A549 treated with Hydrocortisone at 1 μM for 4 hours (cell line): ENCODE measurements around the gene CGB5. TPM values are rescaled to one million over a fixed set of nuclear protein-coding genes. Genes with fewer than 3 reads are reported as not detected.

ENCODE experiments used
- total RNA-seq: library from RNA; stranded (reverse); fragments of 200-300 nt; extraction: Qiagen RNA extraction; gene quantifications from 5 replicates; pipeline ENCODE4 v1.2.3, GENCODE V29; 2022

CGB5 gene
- total RNA-seq, result 0.21 to 0.49 TPM (median 0.23 TPM) in 5 replicates

DNA sequence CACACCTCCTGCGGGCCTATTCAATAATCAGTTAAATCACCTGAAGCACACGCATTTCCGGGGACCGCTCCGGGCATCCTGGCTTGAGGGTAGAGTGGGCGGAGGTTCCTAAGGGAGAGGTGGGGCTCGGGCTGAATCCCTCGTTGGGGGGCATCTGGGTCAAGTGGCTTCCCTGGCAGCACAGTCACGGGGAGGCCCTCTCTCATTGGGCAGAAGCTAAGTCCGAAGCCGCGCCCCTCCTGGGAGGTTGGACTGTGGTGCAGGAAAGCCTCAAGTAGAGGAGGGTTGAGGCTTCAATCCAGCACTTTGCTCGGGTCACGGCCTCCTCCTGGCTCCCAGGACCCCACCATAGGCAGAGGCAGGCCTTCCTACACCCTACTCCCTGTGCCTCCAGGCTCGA, at the start of gene CGB5:
CGB5 (plus strand) TSS at position 301 of the 400 bp plus-strand sequence. CDS start 362 bp downstream, outside the sequence.

DNA sequence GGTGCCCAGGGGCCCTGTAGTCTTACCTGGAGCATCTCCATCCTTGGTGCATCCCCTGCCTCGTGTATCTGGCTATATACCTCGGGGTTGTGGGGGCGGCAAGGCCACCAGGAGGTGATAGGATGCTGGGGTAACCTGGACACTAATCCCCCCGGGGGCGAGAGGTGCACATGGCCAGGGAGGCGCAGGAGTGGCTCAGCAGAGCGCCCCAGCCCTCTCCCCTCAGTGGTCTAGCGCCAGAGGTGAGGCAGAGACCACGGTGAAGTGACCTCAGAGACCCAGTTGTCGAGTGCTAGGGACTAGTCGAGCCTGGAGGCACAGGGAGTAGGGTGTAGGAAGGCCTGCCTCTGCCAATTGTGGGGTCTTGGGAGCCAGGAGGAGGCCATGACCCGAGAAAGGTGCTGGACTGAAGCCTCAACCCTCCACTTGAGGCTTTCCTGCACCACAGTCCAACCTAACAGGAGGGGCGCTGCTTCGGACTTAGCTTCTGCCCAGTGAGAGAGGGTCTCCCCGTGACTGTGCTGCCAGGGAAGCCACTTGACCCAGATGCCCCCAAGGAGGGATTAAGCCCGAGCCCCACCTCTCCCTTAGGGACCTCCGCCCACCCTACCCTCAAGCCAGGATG, 26.5 kb upstream of the CGB5 start, which contains the start of gene LHB:
LHB (minus strand) TSS at position 51 of the 625 bp plus-strand sequence; CDS start at position 41, 10 bp downstream.

GRCh38 chr19:49024233-49024632, 19.4 kb upstream of the CGB5 start, which contains the start of gene CGB3:
TSS of gene CGB3 (minus strand) at chr19:49024333. CDS start at chr19:49023971, 362 bp downstream.

DNA sequence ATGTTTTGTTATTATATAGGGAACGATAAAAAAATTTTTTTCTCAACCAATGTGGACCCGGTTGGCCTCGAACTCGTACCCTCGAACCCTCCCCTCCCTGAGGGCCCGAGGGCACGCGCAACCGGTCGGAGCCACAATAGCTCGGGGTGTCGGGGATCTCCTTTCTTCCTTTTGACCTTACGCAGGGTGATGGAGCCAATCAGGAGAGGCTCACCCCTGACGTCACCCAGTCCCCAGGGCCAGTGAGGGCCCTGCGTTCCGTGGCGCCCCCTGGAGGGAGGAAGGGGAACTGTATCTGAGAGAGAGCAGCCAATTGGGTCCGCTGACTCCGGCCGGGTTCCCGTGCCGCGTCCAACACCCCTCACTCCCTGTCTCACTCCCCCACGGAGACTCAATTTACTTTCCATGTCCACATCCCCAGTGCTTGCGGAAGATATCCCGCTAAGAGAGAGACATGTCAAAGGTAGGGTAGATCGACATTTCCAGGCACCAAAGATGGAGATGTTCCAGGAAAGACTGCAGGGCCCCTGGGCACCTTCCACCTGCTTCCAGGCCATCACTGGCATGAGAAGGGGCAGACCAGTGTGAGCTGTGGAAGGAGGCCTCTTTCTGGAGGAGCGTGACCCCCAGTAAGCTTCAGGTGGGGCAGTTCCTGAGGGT, 11.9 kb upstream of the CGB5 start, which contains the start of gene CGB2:
CGB2 (plus strand) TSS at position 249 of the 660 bp plus-strand sequence; CDS start at position 455, 206 bp downstream.

DNA sequence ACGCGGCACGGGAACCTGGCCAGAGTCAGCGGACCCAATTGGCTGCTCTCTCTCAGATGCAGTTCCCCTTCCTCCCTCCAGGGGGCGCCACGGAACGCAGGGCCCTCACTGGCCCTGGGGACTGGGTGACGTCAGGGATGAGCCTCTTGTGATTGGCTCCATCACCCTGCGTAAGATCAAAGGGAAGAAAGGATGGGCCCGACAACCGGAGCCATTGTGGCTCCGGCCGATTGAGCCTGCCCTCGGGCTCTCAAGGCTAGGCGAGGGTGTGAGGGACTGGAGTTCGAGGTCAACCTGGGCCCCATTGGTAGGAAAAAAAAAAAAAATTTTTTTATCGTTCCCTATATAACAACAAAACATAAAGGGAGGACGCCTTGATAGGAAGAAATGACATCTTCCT, 6.8 kb upstream of the CGB5 start, which contains the start of gene CGB1:
CGB1 (minus strand) TSS at position 81 of the 400 bp plus-strand sequence. CDS start 184 bp downstream, outside the sequence.

DNA sequence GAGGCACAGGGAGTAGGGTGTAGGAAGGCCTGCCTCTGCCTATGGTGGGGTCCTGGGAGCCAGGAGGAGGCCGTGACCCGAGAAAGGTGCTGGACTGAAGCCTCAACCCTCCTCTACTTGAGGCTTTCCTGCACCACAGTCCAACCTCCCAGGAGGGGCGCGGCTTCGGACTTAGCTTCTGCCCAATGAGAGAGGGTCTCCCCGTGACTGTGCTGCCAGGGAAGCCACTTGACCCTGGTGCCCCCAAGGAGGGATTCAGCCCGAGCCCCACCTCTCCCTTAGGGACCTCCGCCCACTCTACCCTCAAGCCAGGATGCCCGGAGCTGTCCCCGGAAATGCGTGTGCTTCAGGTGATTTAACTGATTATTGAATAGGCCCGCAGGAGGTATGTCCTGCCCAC, 5.4 kb downstream of the CGB5 start, which contains the start of gene CGB8:
CGB8 (minus strand) TSS at position 101 of the 400 bp plus-strand sequence. CDS start 372 bp downstream, outside the sequence.

DNA sequence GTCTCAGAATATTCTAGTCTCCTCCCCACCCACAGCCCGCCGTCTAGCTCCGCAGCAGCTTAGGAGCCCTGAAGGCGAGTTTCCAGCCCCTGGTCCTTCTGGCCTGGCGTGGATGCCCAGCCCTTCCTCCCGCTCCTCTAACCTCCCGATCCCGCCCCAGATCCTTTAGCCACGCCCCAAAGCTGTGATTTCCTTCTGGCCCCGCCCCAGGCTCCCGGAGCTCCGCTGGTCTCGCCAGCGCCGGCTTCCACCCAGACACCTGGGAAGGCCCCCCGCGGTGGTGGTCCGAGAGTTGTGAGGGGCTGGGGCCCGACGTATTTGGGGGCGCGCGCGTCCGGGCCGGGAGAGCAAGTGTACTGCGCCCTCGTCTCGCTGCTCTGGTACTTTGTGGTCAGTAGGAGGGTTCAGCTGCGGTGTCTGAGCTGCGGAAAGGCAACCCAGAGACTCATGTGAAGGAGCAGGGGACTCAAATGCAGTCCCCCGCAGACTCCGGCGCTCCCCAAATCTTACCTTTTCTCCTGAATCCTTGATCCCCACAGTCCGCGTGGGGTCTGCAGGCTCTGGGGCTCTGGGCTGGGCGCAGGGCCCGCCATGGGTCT, 14.1 kb downstream of the CGB5 start, which contains the start of gene CGB7:
CGB7 (minus strand) TSS at position 114 of the 599 bp plus-strand sequence. CDS start 2,374 bp downstream, outside the sequence.

DNA sequence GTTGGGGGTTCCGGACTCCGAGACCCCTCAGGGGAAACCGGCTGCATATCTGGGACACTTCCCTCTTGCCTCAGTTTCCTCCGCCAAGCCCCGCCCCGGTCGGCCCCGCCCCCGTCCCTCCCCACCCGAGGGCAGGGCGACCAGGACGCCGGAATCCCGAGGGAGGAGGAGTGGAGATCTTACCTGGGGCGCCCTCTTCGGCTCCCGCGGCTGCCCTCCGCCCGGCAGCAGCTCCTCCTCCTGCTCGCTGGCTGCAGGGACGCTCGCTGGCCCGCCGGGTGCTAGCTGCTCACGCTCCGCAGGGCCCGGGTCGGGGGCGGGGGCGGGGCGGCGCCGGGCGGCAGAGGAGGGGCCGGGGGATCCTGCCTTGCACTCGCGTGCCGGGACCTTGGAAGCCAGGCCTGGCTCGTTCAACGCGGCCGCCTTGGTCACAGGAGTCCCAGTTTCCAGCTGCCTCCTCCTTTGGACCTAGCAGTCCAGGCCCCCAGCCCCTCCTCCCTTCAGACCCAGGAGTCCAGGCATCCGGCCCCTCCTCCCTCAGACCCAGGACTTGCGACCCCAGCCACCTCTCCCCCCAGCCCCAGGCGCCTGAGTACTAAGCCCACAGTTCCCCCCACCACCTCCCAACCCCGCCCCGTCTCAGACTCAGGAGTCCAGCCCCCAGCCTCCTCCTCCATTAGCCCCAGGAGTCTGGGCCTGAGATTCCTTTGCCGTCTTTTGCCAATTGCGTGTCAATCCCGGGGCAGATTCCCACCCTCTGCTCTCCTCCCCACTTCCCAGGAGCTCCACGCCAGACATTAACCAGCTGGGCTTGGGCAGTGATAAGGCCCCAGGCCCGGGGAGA, 21.3 kb downstream of the CGB5 start, which contains the start of gene NTF4:
NTF4 (minus strand) TSS at position 51 of the 844 bp plus-strand sequence. CDS start 2,821 bp downstream, outside the sequence.

GRCh38 chr19:49085020-49085867, 41.6 kb downstream of the CGB5 start, which contains the start of gene SNRNP70:
TSS of gene SNRNP70 (plus strand) at chr19:49085451. CDS start at chr19:49086415, 964 bp downstream.

Other genes starting within 250 kb of the CGB5 start
- gene BCAT2, start 232.8 kb upstream of the CGB5 start, total RNA-seq, result 50.3 to 63.4 TPM (median 60.0 TPM) in 5 replicates
- gene HSD17B14, start 207.4 kb upstream of the CGB5 start, total RNA-seq, result 12.0 to 17.2 TPM (median 13.8 TPM) in 5 replicates
- 1.2 to 1.9 TPM (median 1.3 TPM) in 5 replicates for gene PLEKHA4, start 175.2 kb upstream of the CGB5 start, total RNA-seq
- gene PPP1R15A, start 171.4 kb upstream of the CGB5 start, total RNA-seq, result 74.1 to 126 TPM (median 95.1 TPM) in 5 replicates
- not detected in 5 replicates for gene TULP2, start 145.1 kb upstream of the CGB5 start, total RNA-seq
- 189 to 243 TPM (median 200 TPM) in 5 replicates for gene NUCB1, start 143.5 kb upstream of the CGB5 start, total RNA-seq
- 0.60 to 1.7 TPM (median 1.6 TPM) in 5 replicates for gene DHDH, start 110.1 kb upstream of the CGB5 start, total RNA-seq
- 294 to 372 TPM (median 330 TPM) in 5 replicates for gene BAX, start 89.0 kb upstream of the CGB5 start, total RNA-seq
- gene FTL, start 78.5 kb upstream of the CGB5 start, total RNA-seq, result 16,127 to 23,622 TPM (median 17,895 TPM) in 5 replicates
- 17.4 to 22.0 TPM (median 20.9 TPM) in 5 replicates for gene GYS1, start 50.5 kb upstream of the CGB5 start, total RNA-seq
- 208 to 255 TPM (median 214 TPM) in 5 replicates for gene RUVBL2, start 50.0 kb upstream of the CGB5 start, total RNA-seq
- gene LHB, start 26.8 kb upstream of the CGB5 start, total RNA-seq, result not detected in 5 replicates
- gene CGB3, start 19.5 kb upstream of the CGB5 start, total RNA-seq, result 0.18 TPM in 1 of 5 replicates, not detected in the others
- gene CGB2, start 12.0 kb upstream of the CGB5 start, total RNA-seq, result 0.20 to 0.61 TPM (median 0.21 TPM) in 3 of 5 replicates, not detected in the others
- not detected in 5 replicates for gene CGB1, start 7.0 kb upstream of the CGB5 start, total RNA-seq
- gene CGB8, start 5.3 kb downstream of the CGB5 start, total RNA-seq, result 1.4 to 3.7 TPM (median 2.8 TPM) in 5 replicates
- 0.48 to 0.82 TPM (median 0.67 TPM) in 5 replicates for gene CGB7, start 13.9 kb downstream of the CGB5 start, total RNA-seq
- 0.24 to 0.99 TPM (median 0.45 TPM) in 5 replicates for gene NTF4, start 21.0 kb downstream of the CGB5 start, total RNA-seq
- not detected in 5 replicates for gene KCNA7, start 28.9 kb downstream of the CGB5 start, total RNA-seq
- 306 to 331 TPM (median 309 TPM) in 5 replicates for gene SNRNP70, start 41.6 kb downstream of the CGB5 start, total RNA-seq
- 4.7 to 7.9 TPM (median 6.9 TPM) in 5 replicates for gene LIN7B, start 70.5 kb downstream of the CGB5 start, total RNA-seq
- 1.1 to 1.9 TPM (median 1.7 TPM) in 5 replicates for gene C19orf73, start 75.3 kb downstream of the CGB5 start, total RNA-seq
- 4.7 to 8.1 TPM (median 7.0 TPM) in 5 replicates for gene PPFIA3, start 75.7 kb downstream of the CGB5 start, total RNA-seq
- gene HRC, start 111.5 kb downstream of the CGB5 start, total RNA-seq, result 0.03 TPM in 1 of 5 replicates, not detected in the others
- 8.2 to 10.2 TPM (median 9.6 TPM) in 5 replicates for gene TRPM4, start 113.9 kb downstream of the CGB5 start, total RNA-seq